ENCODE measurements around the gene RTL1.

RTL1 gene

GRCh38 chr14:100845341-100845740 is 58.2 kb downstream of the RTL1 start:
- DNase-seq, result no peak

GRCh38 chr14:100844846-100845245 is 58.7 kb downstream of the RTL1 start:
- DNase-seq, result no peak

- DNase-seq, result no peak
These were observed 59.1 kb downstream of the RTL1 start for GRCh38 chr14:100844421-100844820.

GRCh38 chr14:100844082-100844408 is 59.5 kb downstream of the RTL1 start:
- DNase-seq, result no peak

- peak; percentile 91 for DNase-seq
These were observed 60.7 kb downstream of the RTL1 start for GRCh38 chr14:100842799-100843198.

- DNase-seq, result no peak
These were observed 61.6 kb downstream of the RTL1 start for GRCh38 chr14:100841761-100842403.

GRCh38 chr14:100841066-100841760 is 62.3 kb downstream of the RTL1 start:
- DNase-seq, result no peak

GRCh38 chr14:100840286-100841065 is 63.0 kb downstream of the RTL1 start:
- DNase-seq, result no peak

GRCh38 chr14:100839681-100840111 is 63.8 kb downstream of the RTL1 start:
- no peak for DNase-seq

GRCh38 chr14:100839315-100839585 is 64.3 kb downstream of the RTL1 start:
- DNase-seq, result no peak

GRCh38 chr14:100838493-100839314 is 64.8 kb downstream of the RTL1 start:
- no peak for DNase-seq

GRCh38 chr14:100837805-100838350 is 65.6 kb downstream of the RTL1 start:
- no peak for DNase-seq

- DNase-seq, result no peak
These were observed 66.3 kb downstream of the RTL1 start for GRCh38 chr14:100836941-100837804.

GRCh38 chr14:100836311-100836805 is 67.2 kb downstream of the RTL1 start:
- DNase-seq, result no peak

- DNase-seq, result no peak
These were observed 67.8 kb downstream of the RTL1 start for GRCh38 chr14:100835548-100836310.

- DNase-seq, result no peak
These were observed 68.6 kb downstream of the RTL1 start for GRCh38 chr14:100834794-100835547.

- DNase-seq, result no peak
These were observed 69.3 kb downstream of the RTL1 start for GRCh38 chr14:100834082-100834793.

GRCh38 chr14:100832311-100832960 is 71.1 kb downstream of the RTL1 start:
- no peak for DNase-seq

GRCh38 chr14:100830681-100831080 is 72.8 kb downstream of the RTL1 start:
- DNase-seq, result no peak

Data from fibroblast of skin of right biceps (primary cell).